Measurements from ENCODE around the gene TADA1. TPM values are rescaled to one million over a fixed set of nuclear protein-coding genes. Genes with fewer than 3 reads are reported as not detected.
"Not testable (repeated sequence)": the region's sequence is repeated elsewhere in the genome, so short reads cannot be mapped to it uniquely, and the experiment has no call there.

Gene TADA1
- total RNA-seq, 2 experiments from 2014 or later = 16.9 to 18.3 TPM

- peaks cover 53% of the 10 kb centered on the region for H3K36me3 Mint-ChIP-seq
- peaks cover 69% of the 10 kb centered on the region for H3K4me1 Mint-ChIP-seq (ENCODE audit: low read depth)
- H3K9me3 Mint-ChIP-seq = no peaks in the 10 kb centered on the region
- intact Hi-C loops (cut with micrococcal nuclease) = no loop called here
- no peak overlapping the region for H3K4me3 Mint-ChIP-seq
- ChIA-PET CTCF (no interaction called here), POLR2A (no interaction called here)
- DNase-seq = no peak
- peak overlapping the region; percentile 68 for H3K27ac Mint-ChIP-seq
- no peaks in the 10 kb centered on the region for H3K27me3 Mint-ChIP-seq
Measured at GRCh38 chr1:166843769-166844596, 32.1 kb downstream of the TADA1 start.

- H3K27ac Mint-ChIP-seq = no peak overlapping the region
- ChIA-PET CTCF (no interaction called here), POLR2A (no interaction called here)
- no peak overlapping the region for H3K4me3 Mint-ChIP-seq
- H3K9me3 Mint-ChIP-seq = no peaks in the 10 kb centered on the region
- intact Hi-C loops (cut with micrococcal nuclease) = no loop called here
- no peak for DNase-seq
- H3K36me3 Mint-ChIP-seq = peaks cover 49% of the 10 kb centered on the region
- H3K27me3 Mint-ChIP-seq = no peaks in the 10 kb centered on the region
- peaks cover 69% of the 10 kb centered on the region for H3K4me1 Mint-ChIP-seq (ENCODE audit: low read depth)
Measured at GRCh38 chr1:166843322-166843721, 32.7 kb downstream of the TADA1 start.

- H3K4me3 Mint-ChIP-seq = peak overlapping the region; percentile 82
- H3K4me1 Mint-ChIP-seq (ENCODE audit: low read depth) = peaks cover 50% of the 10 kb centered on the region
- POLR2A ChIA-PET = interaction anchor here (0.7 to 1.0 kb wide), 2 partner anchors 29 to 35 kb away, joined by 4 to 5 read pairs; partner anchors contain the start of gene TADA1
- H3K27ac Mint-ChIP-seq = peak overlapping the region; percentile 76
- DNase-seq = no peak
- CTCF ChIA-PET = no interaction called here
- no peaks in the 10 kb centered on the region for H3K27me3 Mint-ChIP-seq
- no peaks in the 10 kb centered on the region for H3K9me3 Mint-ChIP-seq
- intact Hi-C loops (cut with micrococcal nuclease) = no loop called here
- H3K36me3 Mint-ChIP-seq = peaks cover 28% of the 10 kb centered on the region
Measured at GRCh38 chr1:166840309-166841274, 35.5 kb downstream of the TADA1 start.

GRCh38 chr1:166839600-166840308 is 36.3 kb downstream of the TADA1 start:
- CTCF ChIA-PET = interaction anchor here (0.6 to 1.7 kb wide), 8 partner anchors 14 to 222 kb away, joined by 3 to 4 read pairs (median 3); partner anchors contain the start of gene TADA1
- Mint-ChIP-seq H3K36me3 (peaks cover 27% of the 10 kb centered on the region), H3K4me1 (ENCODE audit: low read depth) (peaks cover 47% of the 10 kb centered on the region)

GRCh38 chr1:166838766-166839599 is 37.1 kb downstream of the TADA1 start, which contains the start of gene POGK:
Gene POGK (plus strand): TSS chr1:166839475. CDS start chr1:166840957, 1,482 bp downstream.
- Mint-ChIP-seq H3K4me3 (peak within 1 kb of the TSS; percentile 88), H3K9me3 (no peaks in the 10 kb centered on the region), H3K4me1 (ENCODE audit: low read depth) (peaks cover 41% of the 10 kb centered on the region), H3K27me3 (no peaks in the 10 kb centered on the region), H3K36me3 (peaks cover 20% of the 10 kb centered on the region), H3K27ac (peak within 1 kb of the TSS; percentile 95)
- intact Hi-C loops (cut with micrococcal nuclease) = loop anchor here (1.0 to 5.0 kb wide), 9 partner anchors 9 to 757 kb away; partner anchors contain the start of genes FAM78B, POU2F1 and TADA1
- CTCF ChIA-PET = interaction anchor here (0.6 to 1.7 kb wide), 9 partner anchors 13 to 381 kb away, joined by 3 to 4 read pairs (median 3); partner anchors contain the start of gene TADA1
- POLR2A ChIA-PET = interaction anchor here (0.7 to 2.0 kb wide), 9 partner anchors 9 to 381 kb away, joined by 3 to 9 read pairs (median 3); partner anchors contain the start of genes POU2F1 and TADA1
- DNase-seq = peak; percentile 92

More at GRCh38 chr1:166839600-166840308, 36.3 kb downstream of the TADA1 start:
- H3K4me3 Mint-ChIP-seq = peak overlapping the region; percentile 88
- POLR2A ChIA-PET = interaction anchor here (0.7 to 2.0 kb wide), 8 partner anchors 8 to 380 kb away, joined by 3 to 9 read pairs (median 4); partner anchors contain the start of genes POU2F1 and TADA1
- peak overlapping the region; percentile 76 for H3K27ac Mint-ChIP-seq
- no peaks in the 10 kb centered on the region for H3K27me3 Mint-ChIP-seq
- intact Hi-C loops (cut with micrococcal nuclease) = loop anchor here (1.0 to 5.0 kb wide), 9 partner anchors 9 to 757 kb away; partner anchors contain the start of genes FAM78B, POU2F1 and TADA1
- peak; percentile 66 for DNase-seq
- H3K9me3 Mint-ChIP-seq = no peaks in the 10 kb centered on the region

GRCh38 chr1:166836733-166837132 is 39.3 kb downstream of the TADA1 start:
- peaks cover 1% of the 10 kb centered on the region for H3K27me3 Mint-ChIP-seq
- CTCF ChIA-PET = no interaction called here
- DNase-seq = no peak

GRCh38 chr1:166829762-166830161 is 46.3 kb downstream of the TADA1 start:
- peaks cover 22% of the 10 kb centered on the region for H3K9me3 Mint-ChIP-seq
- CTCF ChIA-PET; H3K36me3 Mint-ChIP-seq; H3K27ac Mint-ChIP-seq; H3K4me3 Mint-ChIP-seq; H3K4me1 Mint-ChIP-seq (ENCODE audit: low read depth); POLR2A ChIA-PET; DNase-seq; intact Hi-C loops (cut with micrococcal nuclease); H3K27me3 Mint-ChIP-seq: not testable (repeated sequence)

More at GRCh38 chr1:166836733-166837132, 39.3 kb downstream of the TADA1 start:
- H3K4me1 Mint-ChIP-seq (ENCODE audit: low read depth) = peaks cover 28% of the 10 kb centered on the region
- H3K27ac Mint-ChIP-seq = no peak overlapping the region
- H3K9me3 Mint-ChIP-seq = no peaks in the 10 kb centered on the region
- peaks cover 8% of the 10 kb centered on the region for H3K36me3 Mint-ChIP-seq
- no peak overlapping the region for H3K4me3 Mint-ChIP-seq
- POLR2A ChIA-PET = no interaction called here
- intact Hi-C loops (cut with micrococcal nuclease) = loop anchor here (5.0 kb wide), 5 partner anchors 136 to 754 kb away; partner anchors contain the start of genes FAM78B and POU2F1

GRCh38 chr1:166827426-166827825 is 48.6 kb downstream of the TADA1 start:
- DNase-seq = no peak
- CTCF ChIA-PET = no interaction called here
- Mint-ChIP-seq H3K4me1 (ENCODE audit: low read depth) (no peaks in the 10 kb centered on the region), H3K36me3 (peaks cover 5% of the 10 kb centered on the region), H3K4me3 (no peak overlapping the region), H3K27me3 (peaks cover 6% of the 10 kb centered on the region), H3K9me3 (peaks cover 22% of the 10 kb centered on the region), H3K27ac (no peak overlapping the region)
- intact Hi-C loops (cut with micrococcal nuclease) = no loop called here
- POLR2A ChIA-PET = no interaction called here

GRCh38 chr1:166822385-166822784 is 53.7 kb downstream of the TADA1 start:
- H3K27ac Mint-ChIP-seq = no peak overlapping the region
- no peak for DNase-seq
- no peaks in the 10 kb centered on the region for H3K4me1 Mint-ChIP-seq (ENCODE audit: low read depth)
- intact Hi-C loops (cut with micrococcal nuclease) = no loop called here
- H3K4me3 Mint-ChIP-seq = no peak overlapping the region
- peaks cover 6% of the 10 kb centered on the region for H3K36me3 Mint-ChIP-seq
- ChIA-PET POLR2A (no interaction called here), CTCF (no interaction called here)
- peaks cover 5% of the 10 kb centered on the region for H3K27me3 Mint-ChIP-seq
- peaks cover 11% of the 10 kb centered on the region for H3K9me3 Mint-ChIP-seq

GRCh38 chr1:166819974-166820373 is 56.1 kb downstream of the TADA1 start:
- Mint-ChIP-seq H3K27me3 (peaks cover 4% of the 10 kb centered on the region), H3K9me3 (peaks cover 11% of the 10 kb centered on the region), H3K27ac (no peak overlapping the region), H3K4me1 (ENCODE audit: low read depth) (no peaks in the 10 kb centered on the region), H3K36me3 (peaks cover 4% of the 10 kb centered on the region), H3K4me3 (no peak overlapping the region)
- ChIA-PET POLR2A (no interaction called here), CTCF (interaction anchor here (1.2 kb wide), 1 partner anchor 34 kb away, joined by 3 read pairs; no protein-coding TSS in a partner anchor)
- intact Hi-C loops (cut with micrococcal nuclease) = no loop called here
- DNase-seq = no peak
